Keratinocyte (primary cell): ENCODE data around the gene ENTPD2. TPM values are rescaled to one million over a fixed set of nuclear protein-coding genes. Genes with fewer than 3 reads are reported as not detected.

Experiments used
- DNase-seq: peaks from one replicate; pipeline ENCODE4 v3.0.0-alpha.2; 2011; ENCODE audit warnings: low read depth, missing footprints, low spot score
- FAIRE-seq: peaks from 2 replicates; lab custom pipeline; 2011; peaks lifted over from hg19 to GRCh38; lab: Jason Lieb, UNC
- H2AFZ ChIP-seq: 2 replicates; pipeline ENCODE4 v1.6.0; 2012; ENCODE audit warnings: low read length, control low read depth, inconsistent platforms; ENCODE audit not compliant: control insufficient read depth
- H3K27ac ChIP-seq: 2 replicates; pipeline ENCODE4 v1.5.1; 2011; ENCODE audit warnings: low read length; ENCODE audit not compliant: control insufficient read depth, insufficient read depth
- H3K27me3 ChIP-seq: 3 replicates; pipeline ENCODE4 v1.6.0; 2011; ENCODE audit warnings: low read length; ENCODE audit not compliant: control insufficient read depth, insufficient read depth; ENCODE audit errors: extremely low read depth
- H3K36me3 ChIP-seq, 2 experiments: 2 replicates in 1 of 2; 3 replicates in 1 of 2; pipeline ENCODE4 v1.5.1; 2011; ENCODE audit warnings: low read length in 2 of 2, mild to moderate bottlenecking in 1 of 2; ENCODE audit not compliant: control insufficient read depth in 2 of 2, insufficient read depth in 2 of 2; ENCODE audit errors: extremely low read depth in 1 of 2
- H3K4me1 ChIP-seq: 3 replicates; pipeline ENCODE4 v1.5.1; 2011; ENCODE audit warnings: low read length; ENCODE audit not compliant: control insufficient read depth, insufficient read depth; ENCODE audit errors: extremely low read depth
- H3K4me2 ChIP-seq: 3 replicates; pipeline ENCODE4 v1.6.0; 2011; ENCODE audit warnings: low read depth, low read length; ENCODE audit not compliant: control insufficient read depth, insufficient read depth; ENCODE audit errors: extremely low read depth
- H3K4me3 ChIP-seq, 3 experiments: fragments of 200-600 bp in 1 of 3; sonication (generic) in 1 of 3; 2 replicates in 2 of 3; 3 replicates in 1 of 3; pipeline ENCODE4 v1.5.1; 2011 to 2016; ENCODE audit warnings: low read length in 3 of 3, mild to moderate bottlenecking in 3 of 3, control low read depth in 2 of 3, inconsistent platforms in 1 of 3, low read depth in 1 of 3, mixed read lengths in 1 of 3, mixed run types in 1 of 3, moderate library complexity in 1 of 3; ENCODE audit not compliant: control insufficient read depth in 2 of 3, insufficient read depth in 2 of 3; ENCODE audit errors: extremely low read depth in 1 of 3
- H3K79me2 ChIP-seq: 2 replicates; pipeline ENCODE4 v1.6.0; 2012; ENCODE audit warnings: low read length; ENCODE audit not compliant: control insufficient read depth, insufficient read depth
- H3K9ac ChIP-seq: 3 replicates; pipeline ENCODE4 v1.6.0; 2011; ENCODE audit warnings: low read length; ENCODE audit not compliant: control insufficient read depth, insufficient read depth; ENCODE audit errors: extremely low read depth
- H3K9me1 ChIP-seq: 3 replicates; pipeline ENCODE4 v1.6.0; 2011; ENCODE audit warnings: low read length; ENCODE audit not compliant: control insufficient read depth, insufficient read depth; ENCODE audit errors: extremely low read depth
- H3K9me3 ChIP-seq: 2 replicates; pipeline ENCODE4 v1.5.1; 2012; ENCODE audit warnings: low read depth, low read length; ENCODE audit not compliant: control insufficient read depth
- H4K20me1 ChIP-seq: 3 replicates; pipeline ENCODE4 v1.6.0; 2011; ENCODE audit warnings: low read length; ENCODE audit not compliant: control insufficient read depth, insufficient read depth; ENCODE audit errors: extremely low read depth
- CTCF ChIP-seq, 3 experiments: IDR thresholded peaks in 1 of 3; conservative IDR thresholded peaks in 1 of 3; optimal IDR thresholded peaks in 1 of 3; 2 replicates in 2 of 3; 3 replicates in 1 of 3; pipeline versions ENCODE3 to v1.5.1; 2011; ENCODE audit warnings: low read length in 3 of 3, mild to moderate bottlenecking in 3 of 3, moderate library complexity in 2 of 3, control low read depth in 1 of 3, inconsistent platforms in 1 of 3; ENCODE audit not compliant: insufficient read depth in 2 of 3; ENCODE audit errors: extremely low read depth in 1 of 3
- EZH2 ChIP-seq: IDR thresholded peaks from one replicate; pipeline ENCODE4 v1.6.1; 2012; ENCODE audit warnings: inconsistent platforms, mild to moderate bottlenecking, low read length, moderate library complexity
- dilution Hi-C: fragments of 300-500 bp; cut with MboI; formaldehyde crosslinking; loops from one replicate; pipeline ENCODE4 v1.7.0; 2020; ENCODE audit warnings: low sequenced_read_pairs; ENCODE audit not compliant: extremely low pct_ligation_motif_present
- polyA plus RNA-seq, 5 experiments: library from polyadenylated mRNA; depleted of rRNA in 3 of 5; stranded (reverse) in 3 of 5; stranded (forward) in 1 of 5; unstranded in 1 of 5; fragments of >200 nt; gene quantifications; 1 replicate in 1 of 5; 2 replicates in 3 of 5; 3 replicates in 1 of 5; pipeline versions ENCODE4 v1.2.1 to v1.2.3, GENCODE V29; 2011 to 2012; ENCODE audit warnings: missing spikeins in 2 of 5, low read depth in 1 of 5, low replicate concordance in 1 of 5

ENTPD2 gene
- polyA plus RNA-seq, 1 donor (not counting 4 experiments of a cell fraction or from before 2014, with no cell fraction given) = 0.52 TPM

GRCh38 chr9:137035937-137036336 lies 17.9 kb downstream of the ENTPD2 start:
- H3K9me1 ChIP-seq = no peaks in the 10 kb centered on the region
- no peaks in the 10 kb centered on the region for H4K20me1 ChIP-seq
- peaks cover 0 to 4% of the 10 kb centered on the region in 2 experiments for H3K36me3 ChIP-seq
- H3K27ac ChIP-seq = no peak overlapping the region
- DNase-seq (no peak), FAIRE-seq (no peak)
- H3K9ac ChIP-seq = no peak overlapping the region
- H3K79me2 ChIP-seq = no peaks in the 10 kb centered on the region
- H3K4me2 ChIP-seq = no peak overlapping the region
- no peak overlapping the region for H2AFZ ChIP-seq
- dilution Hi-C loops = no loop called here
- TF ChIP-seq EZH2 (no peak), CTCF (optimal IDR thresholded peaks at IDR 0.05 in 1 of 3, IDR thresholded peaks at IDR 0.05 in 1 of 3, conservative IDR thresholded peaks at IDR 0.05 in 1 of 3; ENCODE audit: extremely low read depth in 1 of 3, insufficient read depth in 2 of 3, low read length in 3 of 3) (no peak)
- H3K27me3 ChIP-seq = no peaks in the 10 kb centered on the region
- no peak overlapping the region for H3K4me3 ChIP-seq
- H3K4me1 ChIP-seq = peaks cover 3% of the 10 kb centered on the region
- H3K9me3 ChIP-seq = no peaks in the 10 kb centered on the region

- no peak overlapping the region for H3K27ac ChIP-seq
- no peak overlapping the region for H3K4me2 ChIP-seq
- H4K20me1 ChIP-seq = no peaks in the 10 kb centered on the region
- H3K9ac ChIP-seq = no peak overlapping the region
- H3K27me3 ChIP-seq = no peaks in the 10 kb centered on the region
- no peaks in the 10 kb centered on the region for H3K9me1 ChIP-seq
- H3K79me2 ChIP-seq = no peaks in the 10 kb centered on the region
- FAIRE-seq (no peak), DNase-seq (no peak)
- peaks cover 3% of the 10 kb centered on the region for H3K4me1 ChIP-seq
- dilution Hi-C loops = no loop called here
- no peaks in the 10 kb centered on the region for H3K9me3 ChIP-seq
- TF ChIP-seq CTCF (optimal IDR thresholded peaks at IDR 0.05 in 1 of 3, IDR thresholded peaks at IDR 0.05 in 1 of 3, conservative IDR thresholded peaks at IDR 0.05 in 1 of 3; ENCODE audit: extremely low read depth in 1 of 3, insufficient read depth in 2 of 3, low read length in 3 of 3) (no peak), EZH2 (no peak)
- H2AFZ ChIP-seq = no peak overlapping the region
- H3K4me3 ChIP-seq = no peak overlapping the region
- H3K36me3 ChIP-seq = peaks cover 0 to 4% of the 10 kb centered on the region in 2 experiments
Observed at GRCh38 chr9:137035507-137035834, 18.4 kb downstream of the ENTPD2 start.
